ENCODE measurements around the gene NF1.
A peak's percentile ranks its signal among the peaks of the same experiment; 100 is the strongest.
"Not testable (repeated sequence)": the region's sequence is repeated elsewhere in the genome, so short reads cannot be mapped to it uniquely, and the experiment has no call there.

Gene NF1

GRCh38 chr17:31094600-31095235 is at the start of gene NF1:
Gene NF1 (plus strand): TSS chr17:31094977. CDS start chr17:31095310, 333 bp downstream.
- DNase-seq (ENCODE audit: low read depth), result peak; percentile 72

GRCh38 chr17:31046856-31047425 is 47.8 kb upstream of the NF1 start:
- not testable (repeated sequence) for DNase-seq (ENCODE audit: low read depth)

GRCh38 chr17:31048142-31048541 is 46.6 kb upstream of the NF1 start:
- DNase-seq (ENCODE audit: low read depth), result no peak

GRCh38 chr17:31048780-31049179 is 46.0 kb upstream of the NF1 start:
- no peak for DNase-seq (ENCODE audit: low read depth)

GRCh38 chr17:31050948-31051347 is 43.8 kb upstream of the NF1 start:
- no peak for DNase-seq (ENCODE audit: low read depth)

- no peak for DNase-seq (ENCODE audit: low read depth)
These were observed 43.3 kb upstream of the NF1 start for GRCh38 chr17:31051506-31051905.

- peak; percentile 89 for DNase-seq (ENCODE audit: low read depth)
These were observed 42.4 kb upstream of the NF1 start for GRCh38 chr17:31052187-31052889.

GRCh38 chr17:31053071-31053470 is 41.7 kb upstream of the NF1 start:
- DNase-seq (ENCODE audit: low read depth), result no peak

- no peak for DNase-seq (ENCODE audit: low read depth)
These were observed 40.0 kb upstream of the NF1 start for GRCh38 chr17:31054761-31055160.

- no peak for DNase-seq (ENCODE audit: low read depth)
These were observed 35.8 kb upstream of the NF1 start for GRCh38 chr17:31058976-31059375.

GRCh38 chr17:31060791-31061550 is 33.8 kb upstream of the NF1 start:
- DNase-seq (ENCODE audit: low read depth), result no peak

GRCh38 chr17:31061678-31062077 is 33.1 kb upstream of the NF1 start:
- no peak for DNase-seq (ENCODE audit: low read depth)

- no peak for DNase-seq (ENCODE audit: low read depth)
These were observed 32.4 kb upstream of the NF1 start for GRCh38 chr17:31062346-31062745.

- DNase-seq (ENCODE audit: low read depth), result no peak
These were observed 30.1 kb upstream of the NF1 start for GRCh38 chr17:31064707-31065106.

GRCh38 chr17:31067691-31068184 is 27.0 kb upstream of the NF1 start:
- DNase-seq (ENCODE audit: low read depth), result peak; percentile 89

- no peak for DNase-seq (ENCODE audit: low read depth)
These were observed 26.5 kb upstream of the NF1 start for GRCh38 chr17:31068291-31068690.

GRCh38 chr17:31072186-31072585 is 22.6 kb upstream of the NF1 start:
- DNase-seq (ENCODE audit: low read depth), result no peak

- no peak for DNase-seq (ENCODE audit: low read depth)
These were observed 21.4 kb upstream of the NF1 start for GRCh38 chr17:31073411-31073810.

GRCh38 chr17:31074772-31075555 is 19.8 kb upstream of the NF1 start:
- DNase-seq (ENCODE audit: low read depth), result no peak

GRCh38 chr17:31078290-31078689 is 16.5 kb upstream of the NF1 start:
- no peak for DNase-seq (ENCODE audit: low read depth)

- no peak for DNase-seq (ENCODE audit: low read depth)
These were observed 15.0 kb upstream of the NF1 start for GRCh38 chr17:31079731-31080130.

- DNase-seq (ENCODE audit: low read depth), result no peak
These were observed 9.2 kb upstream of the NF1 start for GRCh38 chr17:31085563-31085962.

Measured in HS-5 (cell line).